Progenitor cell of endocrine pancreas (in vitro differentiated cells): ENCODE measurements around the gene MST1R. TPM values are rescaled to one million over a fixed set of nuclear protein-coding genes. Genes with fewer than 3 reads are reported as not detected.

ENCODE experiments used
- DNase-seq: peaks from one replicate; pipeline ENCODE4 v3.0.0; 2021; ENCODE audit warnings: low spot score; ENCODE audit not compliant: unreplicated experiment
- H3K27ac Mint-ChIP-seq: 2 replicates; pipeline ENCODE4 v1.8.0; 2021; ENCODE audit warnings: mild to moderate bottlenecking, moderate library complexity, mixed read lengths
- H3K27me3 Mint-ChIP-seq: 2 replicates; pipeline ENCODE4 v1.8.0; 2021; ENCODE audit warnings: mixed read lengths
- H3K36me3 Mint-ChIP-seq: 2 replicates; pipeline ENCODE4 v1.8.0; 2022; ENCODE audit warnings: mixed read lengths; ENCODE audit not compliant: insufficient read depth
- H3K4me1 Mint-ChIP-seq: 2 replicates; pipeline ENCODE4 v1.8.0; 2021; ENCODE audit warnings: low read depth, mixed read lengths
- H3K4me3 Mint-ChIP-seq: 2 replicates; pipeline ENCODE4 v1.8.0; 2021; ENCODE audit warnings: low read depth, mild to moderate bottlenecking, moderate library complexity, mixed read lengths
- H3K9me3 Mint-ChIP-seq: 2 replicates; pipeline ENCODE4 v1.8.0; 2021; ENCODE audit warnings: low read depth, mixed read lengths
- total RNA-seq: library from RNA; stranded (reverse); gene quantifications from 2 replicates; pipeline ENCODE4 v1.2.1, GENCODE V29; 2021
- TF ChIP-seq, protein P1 (sequence below): fragments of 200-600 bp; sonication (generic); IDR thresholded peaks from one replicate; pipeline ENCODE4 v1.5.0; 2021; ENCODE audit warnings: antibody characterized with exemption, mild to moderate bottlenecking; ENCODE audit not compliant: unreplicated experiment

The MST1R gene
- total RNA-seq, 1 donor from 2014 or later = 4.4 TPM

DNA sequence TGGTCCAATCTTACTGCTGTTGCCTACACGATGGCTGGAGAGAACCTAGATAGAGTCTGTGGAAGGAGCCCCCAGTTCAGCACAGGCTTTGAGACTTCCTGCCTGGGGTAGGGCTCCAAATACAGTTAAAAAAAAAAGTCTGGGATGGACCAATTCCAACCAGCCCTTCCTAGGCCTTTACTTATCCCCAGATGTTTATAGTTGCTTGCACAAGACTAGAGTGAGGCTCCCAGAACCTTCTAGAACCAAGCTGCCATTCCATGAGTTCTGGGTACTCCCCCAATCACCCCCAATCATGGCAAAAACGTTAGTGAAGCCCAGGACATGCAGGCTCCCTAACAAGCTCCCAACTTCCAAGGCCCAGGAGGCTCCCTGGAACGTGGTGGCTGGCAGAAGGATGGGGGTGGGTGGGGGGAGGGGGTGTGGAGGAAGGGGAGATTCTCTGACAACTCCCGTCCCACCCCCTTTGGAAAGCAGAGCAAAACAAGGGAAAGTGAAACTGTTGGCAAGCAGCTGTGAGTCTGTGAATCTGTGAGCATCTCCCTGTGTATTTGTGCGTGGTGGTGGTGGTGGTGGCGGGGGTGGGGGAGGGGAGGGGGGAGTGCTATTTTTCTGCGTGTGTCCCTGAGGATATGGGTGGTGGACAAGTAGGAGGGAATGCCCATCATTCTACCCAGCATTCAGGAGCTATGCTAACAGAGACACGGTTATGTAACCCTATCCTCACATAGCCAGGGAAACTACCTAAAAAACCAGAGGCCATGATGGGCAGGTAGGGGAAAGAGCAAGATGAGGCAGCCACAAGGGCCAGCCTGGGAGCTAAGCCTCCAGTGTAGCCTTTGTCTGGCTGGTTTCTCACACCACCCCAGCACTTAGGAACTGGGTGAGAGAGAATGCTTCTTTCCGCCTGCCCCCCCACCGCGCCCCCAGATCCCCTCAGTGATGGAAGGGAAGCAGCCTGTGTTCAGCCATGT is 2.0 kb downstream of the MST1R start:
- no peak for DNase-seq
- H3K4me1 Mint-ChIP-seq = peaks cover 2% of the 10 kb centered on the region
- H3K27me3 Mint-ChIP-seq = peaks cover 4% of the 10 kb centered on the region
- H3K4me3 Mint-ChIP-seq = no peak overlapping the region
- TF ChIP-seq, protein P1, sequence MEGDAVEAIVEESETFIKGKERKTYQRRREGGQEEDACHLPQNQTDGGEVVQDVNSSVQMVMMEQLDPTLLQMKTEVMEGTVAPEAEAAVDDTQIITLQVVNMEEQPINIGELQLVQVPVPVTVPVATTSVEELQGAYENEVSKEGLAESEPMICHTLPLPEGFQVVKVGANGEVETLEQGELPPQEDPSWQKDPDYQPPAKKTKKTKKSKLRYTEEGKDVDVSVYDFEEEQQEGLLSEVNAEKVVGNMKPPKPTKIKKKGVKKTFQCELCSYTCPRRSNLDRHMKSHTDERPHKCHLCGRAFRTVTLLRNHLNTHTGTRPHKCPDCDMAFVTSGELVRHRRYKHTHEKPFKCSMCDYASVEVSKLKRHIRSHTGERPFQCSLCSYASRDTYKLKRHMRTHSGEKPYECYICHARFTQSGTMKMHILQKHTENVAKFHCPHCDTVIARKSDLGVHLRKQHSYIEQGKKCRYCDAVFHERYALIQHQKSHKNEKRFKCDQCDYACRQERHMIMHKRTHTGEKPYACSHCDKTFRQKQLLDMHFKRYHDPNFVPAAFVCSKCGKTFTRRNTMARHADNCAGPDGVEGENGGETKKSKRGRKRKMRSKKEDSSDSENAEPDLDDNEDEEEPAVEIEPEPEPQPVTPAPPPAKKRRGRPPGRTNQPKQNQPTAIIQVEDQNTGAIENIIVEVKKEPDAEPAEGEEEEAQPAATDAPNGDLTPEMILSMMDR = no peak
- H3K36me3 Mint-ChIP-seq = no peaks in the 10 kb centered on the region
- no peaks in the 10 kb centered on the region for H3K9me3 Mint-ChIP-seq
- H3K27ac Mint-ChIP-seq = no peak overlapping the region

DNA sequence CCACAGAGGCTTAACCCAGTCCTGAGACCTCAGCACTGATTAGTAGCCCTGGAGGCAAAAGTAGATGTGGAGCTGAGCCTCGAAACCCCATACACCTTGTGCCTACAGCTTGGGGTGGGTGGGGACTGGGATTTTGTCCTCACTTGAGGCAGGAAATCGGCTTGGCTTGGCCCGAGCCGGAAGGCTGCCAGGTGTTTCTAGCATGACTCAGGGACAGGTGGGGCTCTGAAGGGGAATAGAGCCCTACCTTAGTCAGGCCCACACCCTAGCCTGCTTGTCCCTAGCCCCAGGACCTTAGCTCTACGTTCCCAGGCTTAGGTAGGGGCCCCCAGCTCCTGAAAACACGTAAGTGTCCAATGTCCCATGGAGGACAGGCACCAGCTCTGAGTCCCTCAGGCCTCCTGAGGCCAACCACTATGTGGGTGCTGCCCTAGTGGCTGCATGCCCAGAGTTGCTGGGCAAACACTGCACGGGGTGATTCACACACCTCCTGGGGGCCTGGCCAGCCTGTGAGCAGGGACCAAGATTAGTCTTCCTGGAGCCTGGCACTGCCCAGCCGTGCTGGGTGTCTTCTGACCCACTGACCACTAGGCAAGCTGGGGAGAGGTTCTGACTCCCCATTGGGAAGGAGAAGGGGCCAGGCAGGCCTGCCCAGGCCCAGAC is 3.1 kb downstream of the MST1R start:
- H3K27ac Mint-ChIP-seq = no peak overlapping the region
- no peaks in the 10 kb centered on the region for H3K36me3 Mint-ChIP-seq
- TF ChIP-seq, protein P1 = no peak
- H3K27me3 Mint-ChIP-seq = no peaks in the 10 kb centered on the region
- no peak overlapping the region for H3K4me3 Mint-ChIP-seq
- no peak for DNase-seq
- H3K9me3 Mint-ChIP-seq = no peaks in the 10 kb centered on the region
- peaks cover 2% of the 10 kb centered on the region for H3K4me1 Mint-ChIP-seq

DNA sequence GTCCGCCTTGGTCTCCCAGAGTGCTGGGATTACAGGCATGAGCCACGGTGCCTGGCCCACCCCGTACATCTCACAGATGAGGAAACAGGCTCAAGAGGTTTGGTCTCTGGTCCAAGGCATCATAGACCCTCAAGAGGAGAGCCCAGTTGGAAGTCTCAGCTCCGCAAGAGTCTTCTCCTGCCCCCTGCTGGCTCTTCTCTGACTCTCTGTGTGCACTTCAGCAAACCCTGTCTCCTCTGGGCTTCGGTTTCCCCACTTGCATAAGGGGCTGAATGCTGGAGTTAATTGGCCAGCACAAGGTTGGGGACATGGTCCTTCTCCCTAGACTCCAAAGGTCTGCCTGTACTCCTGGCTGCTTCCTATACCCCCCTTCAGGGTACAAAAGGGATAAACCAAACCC is 3.9 kb downstream of the MST1R start:
- no peaks in the 10 kb centered on the region for H3K27me3 Mint-ChIP-seq
- no peaks in the 10 kb centered on the region for H3K9me3 Mint-ChIP-seq
- H3K4me3 Mint-ChIP-seq = no peak overlapping the region
- H3K4me1 Mint-ChIP-seq = peaks cover 2% of the 10 kb centered on the region
- TF ChIP-seq, protein P1 = peak; percentile 26
- H3K27ac Mint-ChIP-seq = no peak overlapping the region
- DNase-seq = no peak
- no peaks in the 10 kb centered on the region for H3K36me3 Mint-ChIP-seq

DNA sequence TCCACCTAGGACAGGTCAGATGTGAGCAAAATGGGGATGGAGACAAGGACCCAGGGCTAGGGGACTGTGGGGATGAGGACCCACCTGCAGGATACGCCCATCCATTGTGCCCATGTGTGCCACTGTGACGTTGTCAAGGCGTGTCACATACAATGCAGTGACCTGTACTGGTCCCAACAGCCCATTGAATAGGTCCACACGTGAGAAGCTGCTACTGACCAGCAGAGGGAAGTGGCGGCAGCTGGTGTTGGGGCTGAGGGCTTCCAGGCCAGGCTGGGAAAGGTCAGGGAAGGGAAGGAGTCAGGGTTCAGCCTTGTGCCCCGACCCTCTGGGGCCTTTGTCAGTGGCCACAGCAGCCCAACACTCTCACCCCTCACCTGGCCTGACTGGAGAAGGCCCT is 4.7 kb downstream of the MST1R start:
- Mint-ChIP-seq H3K27ac (no peak overlapping the region), H3K36me3 (no peaks in the 10 kb centered on the region), H3K27me3 (no peaks in the 10 kb centered on the region), H3K9me3 (no peaks in the 10 kb centered on the region), H3K4me3 (no peak overlapping the region), H3K4me1 (peaks cover 1% of the 10 kb centered on the region)
- TF ChIP-seq, protein P1 = no peak
- DNase-seq = no peak

DNA sequence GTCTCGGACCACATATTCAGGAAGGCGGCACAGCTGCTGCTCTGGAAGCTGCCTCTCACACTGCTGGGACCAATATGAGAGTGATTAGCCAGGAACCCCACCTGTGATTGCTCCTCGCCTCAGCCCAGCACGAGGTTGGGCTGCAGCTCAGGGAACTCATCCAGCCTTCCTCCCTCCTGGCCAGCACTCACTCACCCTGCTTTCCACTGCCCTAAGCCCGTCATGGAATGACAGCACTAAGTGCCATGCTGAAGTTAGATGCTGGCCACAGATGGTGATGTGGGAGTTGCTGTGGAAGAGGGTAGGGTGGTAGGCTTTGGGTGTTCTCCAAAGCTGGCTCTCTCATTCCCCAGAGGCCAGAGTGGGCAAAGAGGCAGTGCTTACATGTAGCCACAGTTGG is 7.3 kb downstream of the MST1R start:
- TF ChIP-seq, protein P1 = no peak
- H3K4me3 Mint-ChIP-seq = no peak overlapping the region
- no peaks in the 10 kb centered on the region for H3K4me1 Mint-ChIP-seq
- H3K27me3 Mint-ChIP-seq = no peaks in the 10 kb centered on the region
- no peaks in the 10 kb centered on the region for H3K36me3 Mint-ChIP-seq
- H3K27ac Mint-ChIP-seq = no peak overlapping the region
- H3K9me3 Mint-ChIP-seq = no peaks in the 10 kb centered on the region
- DNase-seq = no peak
